ENCODE results near the gene POGLUT3.

POGLUT3 gene

GRCh38 chr11:108498816-108499408, 728 bp upstream of the POGLUT3 start:
- DNase-seq: no peak

DNA sequence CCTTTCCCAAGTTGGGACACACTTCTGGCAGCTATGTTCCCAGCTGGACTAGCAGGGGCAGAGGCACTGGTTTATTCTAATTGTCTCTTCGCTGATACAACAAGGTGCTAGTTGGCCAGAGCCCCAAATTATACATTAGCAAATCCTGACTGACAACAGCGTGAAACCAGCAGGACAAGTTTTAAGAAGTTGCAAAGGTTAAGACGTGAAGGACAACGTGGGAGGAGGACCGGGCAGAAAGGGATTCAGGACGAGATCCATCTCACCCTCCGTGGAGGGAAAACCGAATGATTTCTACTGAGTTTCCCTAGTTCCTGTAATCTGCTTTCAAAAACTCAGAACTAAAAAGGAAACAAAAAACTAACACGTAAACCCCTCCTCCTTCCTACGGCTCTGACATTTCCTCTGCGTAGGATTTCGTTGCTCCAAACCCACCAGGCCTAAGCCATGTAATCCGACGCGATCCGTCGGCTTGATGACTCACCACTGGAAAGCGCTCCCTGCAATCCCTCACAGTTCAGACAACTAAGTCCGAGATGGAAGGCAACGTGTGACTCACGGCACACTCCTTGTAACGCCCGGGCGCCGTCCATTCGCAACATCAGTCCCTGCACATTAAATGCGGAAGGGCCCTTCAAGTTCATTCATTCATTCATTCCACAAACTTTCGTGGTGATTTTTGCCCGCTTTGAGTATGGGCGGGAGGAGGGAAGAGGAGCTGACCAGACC, 703 bp downstream of the POGLUT3 start:
- DNase-seq: peak; percentile 62 to 67

DNA sequence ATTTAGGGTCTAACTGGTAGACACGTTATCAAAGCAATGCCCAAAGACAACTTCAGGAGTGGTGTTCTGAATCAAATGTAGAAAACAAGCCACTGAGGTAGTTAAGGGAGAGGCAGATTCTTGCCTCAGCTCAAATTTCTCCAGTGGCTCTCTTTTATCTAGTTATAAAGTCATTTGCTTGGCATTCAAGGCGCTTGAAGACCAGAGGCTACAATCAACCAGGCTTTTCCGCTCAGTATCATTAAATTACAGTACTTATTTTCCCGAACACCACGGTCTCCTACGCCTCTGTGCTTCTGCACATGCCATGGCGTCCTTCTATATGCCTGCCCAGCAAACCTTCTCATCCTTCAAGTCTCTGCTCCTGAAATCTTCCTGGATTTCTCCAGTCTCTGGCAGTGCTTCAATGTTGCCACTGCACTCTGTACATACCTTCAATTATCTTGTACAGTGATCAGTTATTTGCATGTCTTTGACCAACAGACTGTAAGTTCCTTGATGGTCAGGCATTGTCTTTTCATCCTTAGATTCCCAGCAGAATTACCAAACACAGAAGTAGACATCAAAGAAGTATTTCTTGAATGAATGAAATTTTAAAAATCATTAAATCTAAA, 1.4 kb downstream of the POGLUT3 start:
- DNase-seq: no peak

DNA sequence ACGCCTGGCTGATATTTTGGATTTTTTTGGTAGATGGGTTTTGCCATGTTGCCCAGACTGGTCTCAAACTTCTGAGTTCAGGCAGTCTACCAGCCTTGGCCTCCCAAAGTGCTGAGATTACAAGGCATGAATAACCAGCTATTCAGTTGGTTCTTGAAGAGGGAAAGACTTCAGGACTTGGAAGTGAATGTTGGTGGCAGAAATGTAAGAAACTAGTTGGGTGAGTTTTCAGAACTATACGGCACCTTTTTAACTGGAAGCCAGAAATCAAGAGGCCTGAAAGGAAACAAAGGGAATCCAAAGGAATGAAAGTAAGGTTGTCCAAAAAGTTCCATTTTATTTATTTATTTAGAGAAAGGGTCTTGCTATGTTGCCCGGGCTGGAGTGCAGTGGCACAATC, 2.9 kb downstream of the POGLUT3 start:
- DNase-seq: no peak

DNA sequence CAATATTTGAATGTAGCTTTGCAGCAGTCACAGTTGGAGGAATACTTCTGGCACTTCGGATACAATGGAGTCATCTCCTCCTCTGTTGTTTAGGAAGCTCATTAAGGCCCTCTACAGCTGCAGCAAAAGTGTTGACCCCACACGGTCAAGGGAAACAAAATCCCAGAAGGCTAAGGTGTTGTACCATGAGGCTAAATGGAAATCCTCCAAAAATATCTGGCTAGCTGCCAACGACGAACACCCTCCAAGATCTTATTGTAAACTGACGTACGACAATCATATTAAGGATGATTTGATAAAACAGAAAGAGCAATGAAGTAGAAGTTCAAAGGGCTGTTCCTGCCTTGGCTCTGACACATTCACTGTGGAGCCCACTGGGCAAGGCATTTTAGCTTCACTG, 4.0 kb downstream of the POGLUT3 start:
- no peak for DNase-seq

- no peak for DNase-seq
These were observed 6.2 kb downstream of the POGLUT3 start for GRCh38 chr11:108491936-108492335.

- DNase-seq: no peak
These were observed 11.4 kb downstream of the POGLUT3 start for GRCh38 chr11:108486828-108487227.

DNA sequence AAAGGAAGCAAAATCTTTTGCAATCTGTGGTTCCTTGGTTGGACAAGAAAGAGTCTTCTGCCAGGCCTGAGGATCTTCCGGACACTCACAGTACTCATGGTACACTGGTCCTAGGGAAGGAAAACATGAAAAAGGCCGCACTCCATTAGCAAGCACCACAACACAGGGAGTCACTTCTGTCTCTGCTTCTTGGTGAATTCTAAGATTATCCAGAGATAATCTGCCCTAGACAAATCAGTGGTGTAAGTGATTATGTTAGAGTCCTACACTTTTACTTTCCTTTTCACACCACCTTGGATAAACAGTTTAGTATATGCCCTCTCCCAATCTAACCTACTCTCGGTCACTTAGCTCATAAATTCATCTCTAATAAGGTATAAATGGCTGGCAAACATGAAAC, 11.9 kb downstream of the POGLUT3 start:
- no peak for DNase-seq

- no peak for DNase-seq
These were observed 15.0 kb downstream of the POGLUT3 start for GRCh38 chr11:108483163-108483562.

DNA sequence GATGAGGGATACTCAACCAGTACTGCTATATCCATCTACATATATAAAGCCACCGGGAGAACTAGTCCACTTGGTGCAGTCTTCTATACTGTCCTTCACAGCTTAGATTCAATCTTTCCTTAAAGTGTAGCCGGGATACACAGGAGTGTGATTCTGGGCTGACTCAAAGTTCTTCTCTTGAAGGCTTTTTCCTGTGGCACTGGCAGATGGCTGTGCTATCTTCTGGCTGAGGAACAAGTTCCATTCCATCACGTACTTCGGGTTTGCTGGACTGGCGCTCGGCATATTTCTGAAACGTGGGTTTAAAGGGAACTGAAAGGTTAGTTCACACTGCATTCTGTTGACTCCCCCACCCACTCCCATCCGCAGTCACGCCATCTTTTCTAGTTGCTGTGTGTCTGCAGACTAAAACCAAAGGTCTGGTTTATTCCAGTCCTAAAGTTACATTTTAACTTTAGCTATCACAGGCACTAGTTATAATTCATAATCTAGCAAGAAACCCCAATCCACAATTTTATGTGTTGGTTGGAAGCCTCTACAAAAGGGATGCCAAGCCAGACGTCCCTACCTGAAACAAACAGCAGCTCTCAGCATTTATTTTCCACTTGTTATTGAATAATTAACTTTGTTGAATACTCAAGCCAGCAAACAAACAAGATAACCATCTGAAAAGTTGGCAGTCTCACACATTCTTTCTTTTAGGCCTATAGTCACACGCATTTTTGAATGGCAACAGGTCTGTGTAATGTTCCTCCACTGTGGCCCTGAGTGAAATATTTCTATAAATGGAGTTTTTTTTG, 23.3 kb downstream of the POGLUT3 start:
- no peak for DNase-seq

DNA sequence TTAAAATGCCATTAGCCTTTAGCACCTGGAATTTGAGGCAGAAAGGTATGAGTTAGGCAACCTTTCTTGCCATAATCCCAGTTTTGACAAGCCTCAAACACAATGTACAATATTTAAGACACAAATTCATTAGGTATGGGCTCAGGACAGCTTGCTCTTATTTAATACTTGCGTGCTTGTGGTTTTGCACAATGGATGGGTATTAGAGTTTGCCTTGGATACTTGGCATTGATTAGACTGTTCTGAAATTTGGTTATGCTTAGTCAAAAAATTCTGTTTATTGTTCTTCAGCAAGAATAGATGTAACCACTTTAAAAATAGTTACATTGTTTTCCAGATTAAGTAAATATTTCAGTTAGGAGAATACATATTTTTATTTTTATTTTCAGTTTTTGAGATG, 25.5 kb downstream of the POGLUT3 start:
- no peak for DNase-seq

DNA sequence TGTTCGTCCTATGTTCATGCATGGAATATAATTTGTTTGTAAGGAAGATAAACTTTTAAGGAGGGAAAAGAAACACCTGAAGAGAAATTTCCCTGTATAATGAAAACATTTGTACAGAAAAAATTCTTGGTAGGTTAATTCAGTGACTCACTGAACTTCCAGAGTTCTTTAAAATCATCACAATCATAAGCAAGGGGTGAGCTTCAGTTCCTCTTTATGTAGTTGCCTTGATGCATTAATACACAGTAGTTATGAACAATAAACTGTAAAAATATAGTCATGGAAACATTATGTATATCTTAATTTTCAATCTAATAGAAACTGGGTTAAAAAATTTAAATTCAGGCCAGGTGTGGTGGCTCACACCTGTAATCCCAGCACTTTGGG, 29.7 kb downstream of the POGLUT3 start:
- DNase-seq: no peak

DNA sequence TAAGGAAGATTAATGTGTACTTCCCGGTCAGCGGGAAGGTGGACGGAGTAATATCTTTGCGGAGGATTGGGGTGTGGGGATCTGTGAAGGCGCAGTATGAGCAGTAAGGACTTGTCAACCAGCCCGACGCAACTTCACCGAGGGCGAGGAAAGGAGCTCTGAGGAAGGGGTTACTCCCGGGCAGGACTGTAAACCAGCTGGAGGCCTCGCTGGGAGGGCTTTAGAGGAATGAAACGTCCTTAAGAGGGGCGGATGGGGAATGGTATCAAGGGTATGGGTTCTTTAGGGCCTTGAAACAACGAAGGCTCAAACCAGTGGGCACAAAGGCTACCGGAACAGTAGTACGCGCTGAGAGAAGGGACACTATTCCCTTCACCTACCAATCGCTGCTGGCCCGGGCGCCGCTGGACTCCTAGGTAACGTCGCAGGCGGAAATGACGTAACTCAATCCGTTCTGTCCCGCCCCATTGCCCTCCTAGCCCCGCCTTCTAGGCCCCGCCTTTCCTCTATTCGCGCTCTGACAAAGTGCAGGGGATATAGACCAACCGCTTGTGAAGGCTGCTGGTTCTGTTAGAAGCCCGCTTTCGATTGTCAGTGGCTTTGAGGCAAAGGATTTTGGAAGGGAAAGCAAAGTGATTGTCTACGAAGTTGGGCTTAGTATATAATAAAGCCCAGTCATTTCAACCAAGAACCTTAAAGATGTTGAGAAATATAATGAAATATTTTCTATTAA, 30.9 kb downstream of the POGLUT3 start, which contains the start of gene C11orf65:
C11orf65 (minus strand) TSS at position 439 of the 733 bp plus-strand sequence. CDS start 5,970 bp downstream, outside the sequence.
- DNase-seq: peak; percentile 93 to 94

DNA sequence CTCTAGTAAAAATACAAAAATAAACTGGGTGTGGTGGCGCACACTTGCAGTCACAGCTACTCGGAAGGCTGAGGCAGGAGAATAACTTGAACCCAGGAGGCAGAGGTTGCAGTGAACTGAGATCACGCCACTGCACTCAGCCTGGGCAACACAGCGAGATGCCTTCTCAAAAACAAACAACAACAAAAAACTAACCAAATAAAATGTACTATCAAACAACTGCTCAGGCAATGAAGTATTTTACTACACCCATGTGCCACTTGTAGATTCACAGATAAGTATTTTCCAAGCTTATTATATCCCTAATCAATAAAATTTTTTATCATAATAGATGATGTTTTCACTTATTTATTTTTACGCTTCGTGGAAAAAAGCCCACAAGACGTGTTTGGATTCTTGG, 31.8 kb downstream of the POGLUT3 start:
- no peak for DNase-seq

- DNase-seq: no peak
These were observed 44.9 kb downstream of the POGLUT3 start for GRCh38 chr11:108453207-108453835.

All from activated CD4-positive, alpha-beta T cell treated with anti-CD3 and anti-CD28 coated beads, Interleukin-2, amount 50 U/mL, for 4 hours (primary cell).